ENCODE measurements around the gene CCL4L2.
"Not testable (repeated sequence)": the region's sequence is repeated elsewhere in the genome, so short reads cannot be mapped to it uniquely, and the experiment has no call there.

The CCL4L2 gene

DNA sequence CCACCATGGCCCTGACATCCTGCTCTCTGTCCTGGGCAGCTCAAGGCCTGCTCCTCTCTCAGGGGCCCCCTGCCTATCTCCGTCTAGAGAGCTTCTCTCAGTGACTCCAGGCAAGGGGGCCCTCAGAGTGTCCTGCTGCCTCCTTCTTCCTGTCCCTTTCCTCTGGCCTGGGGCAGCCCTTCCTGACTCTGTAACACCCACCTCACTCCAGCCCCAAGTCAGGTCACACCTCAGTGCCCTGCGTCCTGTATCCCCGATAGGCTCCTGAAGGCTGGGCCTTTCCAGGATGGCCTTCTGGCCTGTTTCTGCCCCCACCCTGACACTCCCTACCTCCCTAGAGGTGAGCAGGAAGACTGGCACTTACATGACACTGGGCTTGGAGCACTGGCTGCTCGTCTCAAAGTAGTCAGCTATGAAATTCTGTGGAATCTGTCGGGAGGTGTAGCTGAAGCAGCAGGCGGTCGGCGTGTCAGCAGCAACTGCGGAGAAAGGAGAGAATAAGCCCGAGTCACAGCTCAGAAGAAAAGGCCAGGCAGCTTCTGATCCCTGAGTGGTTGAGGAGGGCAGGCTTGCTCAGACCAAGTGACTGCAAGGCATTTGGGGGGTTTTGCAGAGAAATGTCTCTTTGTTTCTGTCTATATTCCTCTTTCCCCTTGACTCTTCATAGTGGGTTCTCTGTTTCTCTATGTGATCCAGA is 15.3 kb upstream of the CCL4L2 start:
- no peak for DNase-seq

DNA sequence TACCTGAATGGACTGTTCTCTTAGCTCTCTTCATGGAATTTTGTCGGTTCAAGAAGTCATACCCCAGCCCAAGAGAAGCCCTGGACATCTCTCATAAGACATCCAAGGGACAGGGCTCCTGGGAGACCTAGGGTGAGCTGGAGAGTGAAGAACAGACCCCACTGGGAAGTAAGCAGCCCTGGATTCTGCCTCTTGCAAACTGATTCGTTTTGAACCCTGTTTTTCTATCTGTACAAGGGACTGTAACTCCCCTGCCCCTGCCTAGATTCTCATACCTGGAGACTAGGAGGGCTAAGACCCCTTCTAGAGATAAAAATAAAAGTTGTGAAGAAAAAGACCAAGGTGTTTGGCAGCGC is 14.8 kb upstream of the CCL4L2 start:
- no peak for DNase-seq

DNA sequence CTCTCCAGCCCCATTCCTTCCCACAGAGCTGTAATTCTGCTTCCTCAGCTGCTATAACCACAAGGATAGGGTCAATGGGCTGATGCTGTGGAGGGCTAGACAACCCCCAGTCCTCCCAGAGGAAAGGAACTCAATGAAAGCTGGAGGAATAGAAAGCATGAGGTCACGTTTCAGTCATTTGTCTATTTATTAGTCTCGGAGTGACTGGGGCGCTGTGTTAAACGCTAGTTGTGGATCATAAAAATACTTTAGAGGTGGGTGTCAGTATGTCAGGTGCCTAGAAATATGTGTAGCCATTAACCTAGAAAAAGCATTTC is 13.5 kb upstream of the CCL4L2 start:
- DNase-seq = no peak

DNA sequence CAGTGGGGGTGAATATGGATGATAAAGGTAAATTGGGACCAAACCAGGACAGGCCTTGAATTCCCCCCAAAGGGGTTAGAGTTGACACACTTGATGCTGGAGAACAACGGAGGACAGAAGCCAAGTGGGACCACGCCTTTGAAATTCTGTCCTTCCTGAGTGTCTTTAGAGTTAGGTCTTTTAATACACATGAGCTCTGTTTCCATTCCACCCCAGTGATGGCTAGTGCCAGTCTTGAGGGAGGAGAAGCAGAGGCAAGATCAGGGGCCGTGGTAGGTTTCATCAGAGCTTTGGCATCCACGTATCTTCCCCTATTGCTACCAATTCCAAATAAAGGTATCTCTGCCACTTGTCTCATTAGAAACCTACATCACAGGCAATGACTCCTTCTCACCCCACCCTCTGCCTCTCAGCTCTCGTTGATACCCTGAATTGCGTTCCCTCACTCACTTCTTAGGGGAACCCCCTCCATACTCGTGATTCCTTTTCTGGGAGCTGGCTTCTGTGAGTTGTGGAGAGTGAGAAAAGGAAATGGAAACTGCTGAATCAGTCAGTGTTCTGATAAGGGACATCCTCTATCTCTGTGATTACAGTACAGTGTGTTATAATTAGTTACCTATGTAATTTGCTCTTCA is 11.9 kb upstream of the CCL4L2 start:
- DNase-seq = peak; percentile 52 to 67

DNA sequence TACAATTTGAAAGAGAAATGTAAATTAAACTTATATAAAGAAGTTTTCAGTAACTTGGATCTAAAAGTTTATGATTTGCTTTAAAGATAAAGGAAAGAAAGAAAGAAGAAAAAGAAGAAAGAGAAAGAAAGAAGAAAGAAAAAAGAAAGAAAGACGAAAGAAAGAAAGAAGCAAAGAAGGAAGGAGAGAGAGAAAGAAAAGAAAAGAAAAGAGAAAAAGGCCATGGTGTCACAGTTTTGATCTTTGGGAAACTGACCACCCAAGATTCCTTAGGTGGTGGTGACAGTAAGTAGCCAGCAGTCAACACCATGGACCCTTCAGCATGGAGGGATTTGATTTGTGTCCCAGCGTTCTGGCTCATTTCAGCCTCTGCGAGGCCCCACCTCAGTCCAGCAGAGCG is 9.8 kb upstream of the CCL4L2 start:
- not testable (repeated sequence) for DNase-seq

DNA sequence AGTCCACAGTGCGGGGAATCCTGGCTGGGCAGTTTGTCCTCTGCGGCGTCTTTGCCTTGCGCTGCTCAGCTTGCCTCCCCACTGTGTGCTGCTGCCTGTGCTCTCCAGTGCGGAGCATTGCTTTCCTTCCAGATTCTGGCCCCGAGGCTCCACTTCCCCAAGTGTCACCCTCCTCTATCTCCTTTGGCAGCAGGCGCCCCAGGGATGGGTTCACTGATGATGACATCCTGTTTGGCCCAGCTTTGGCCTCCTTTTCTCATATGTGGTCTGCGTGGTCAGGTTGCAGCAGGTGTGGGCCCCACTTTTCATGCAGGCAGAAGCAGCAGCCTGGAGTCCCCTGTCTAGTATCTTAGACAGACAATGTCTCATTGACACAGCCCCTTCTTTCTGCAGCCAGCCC is 9.4 kb upstream of the CCL4L2 start:
- DNase-seq = not testable (repeated sequence)

DNA sequence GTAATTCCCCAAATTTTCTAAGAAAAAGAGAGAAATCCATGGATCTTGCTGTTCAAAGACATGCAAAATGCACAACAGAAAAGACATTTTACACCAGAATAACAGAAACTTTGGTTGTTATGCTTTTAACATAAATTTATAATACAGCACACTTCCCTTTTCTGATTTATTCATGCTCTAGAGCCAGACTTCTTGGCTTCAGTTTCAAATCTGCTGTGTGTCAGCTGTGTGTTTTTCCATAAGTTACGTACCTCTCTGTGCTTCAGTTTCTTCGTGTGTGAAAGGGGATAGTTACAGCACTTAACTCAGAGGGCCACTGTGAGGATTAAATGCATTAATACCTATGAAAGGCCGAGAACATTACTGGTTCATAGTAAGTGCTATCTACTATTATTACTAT is 7.5 kb upstream of the CCL4L2 start:
- DNase-seq = no peak

DNA sequence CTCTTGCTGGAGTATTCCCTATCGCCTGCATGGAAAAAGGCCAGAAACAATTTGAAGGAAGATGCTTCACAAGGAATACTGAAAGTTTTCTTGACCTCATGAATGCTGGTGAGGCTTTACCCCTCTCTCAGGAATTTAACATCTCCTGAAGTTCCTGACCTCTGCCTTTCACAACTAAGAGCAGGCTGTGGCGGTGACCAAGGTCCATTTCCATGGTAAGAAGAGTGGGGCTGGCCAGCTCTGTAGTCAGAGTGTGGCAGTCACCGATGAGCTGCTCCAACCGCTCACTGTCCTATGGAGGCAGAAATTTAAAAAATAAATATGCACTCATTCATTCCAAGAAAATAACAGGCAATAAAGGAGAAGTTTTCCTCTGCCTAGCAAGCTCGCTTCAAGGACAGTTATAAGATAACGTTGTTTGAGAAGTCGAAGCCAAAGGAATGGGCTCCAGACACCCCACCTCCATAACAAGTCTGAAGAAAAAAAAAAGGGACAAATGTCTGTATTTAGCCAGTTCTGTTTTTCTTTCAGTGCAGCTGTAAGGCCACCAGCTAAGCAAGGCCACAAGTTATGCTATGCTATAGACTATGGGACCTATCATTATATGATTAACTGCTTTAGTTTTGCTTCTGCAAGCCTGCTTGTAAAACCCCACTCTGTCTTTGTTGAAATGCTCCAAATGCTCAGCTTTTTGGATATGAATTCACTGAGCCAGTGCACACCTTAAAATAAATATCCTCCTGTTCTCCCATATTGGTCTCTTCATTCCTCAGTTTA is 6.0 kb upstream of the CCL4L2 start:
- no peak for DNase-seq

DNA sequence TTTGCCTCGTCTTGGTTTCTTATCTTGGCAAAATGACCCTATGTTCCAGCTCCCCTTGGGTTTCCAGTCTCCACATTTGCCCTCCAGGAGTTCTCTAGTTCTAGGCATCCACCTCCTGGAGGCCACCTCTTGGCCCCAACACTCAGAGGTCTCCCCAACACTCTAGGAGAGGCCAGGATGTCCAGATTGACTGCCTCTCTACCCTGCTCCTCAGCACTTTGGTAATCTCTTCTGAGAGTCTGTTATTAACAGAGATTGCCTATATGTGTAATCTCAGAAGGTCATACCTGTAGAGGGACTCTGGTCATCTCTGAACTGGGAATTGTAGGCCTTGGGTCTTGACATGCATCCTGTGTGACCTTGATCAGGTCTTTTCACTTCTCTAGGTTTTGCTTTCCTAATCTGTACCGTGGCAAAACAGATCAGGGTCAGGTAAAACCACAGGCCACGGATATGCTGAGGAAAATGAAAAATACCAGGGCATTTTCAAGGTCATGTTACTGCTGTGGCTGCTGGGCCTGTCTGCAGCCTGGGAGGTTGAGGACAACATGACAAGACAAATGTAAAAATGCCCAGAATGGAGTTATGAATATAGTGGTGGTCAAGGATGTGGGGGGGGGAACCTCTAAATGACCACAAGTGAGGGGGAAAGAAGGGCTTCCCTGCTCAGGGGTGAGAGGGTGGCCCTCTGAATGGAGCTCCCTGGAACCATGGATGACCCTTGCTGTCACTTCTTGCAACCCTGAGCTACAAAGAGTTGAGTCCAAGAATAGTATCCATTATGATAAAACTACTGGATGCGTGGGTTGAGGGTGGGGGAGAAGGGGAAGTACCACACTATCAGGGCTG is 5.0 kb upstream of the CCL4L2 start:
- DNase-seq = no peak

DNA sequence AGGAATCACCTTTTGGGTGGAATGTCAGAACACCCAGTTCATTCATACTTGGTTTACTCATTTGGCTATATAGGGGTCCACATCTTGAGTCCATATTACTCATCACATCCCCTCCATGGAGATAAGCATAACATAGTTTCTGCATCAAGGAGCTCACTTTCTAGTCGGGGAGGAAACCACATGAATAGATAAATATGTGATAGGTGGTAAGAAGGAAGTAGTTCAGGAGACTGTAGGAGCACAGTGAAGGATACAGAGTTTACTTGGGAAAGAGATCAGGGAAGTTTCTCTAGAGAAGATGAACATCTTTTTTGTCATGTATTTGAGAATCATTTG is 4.4 kb upstream of the CCL4L2 start:
- not testable (repeated sequence) for DNase-seq

DNA sequence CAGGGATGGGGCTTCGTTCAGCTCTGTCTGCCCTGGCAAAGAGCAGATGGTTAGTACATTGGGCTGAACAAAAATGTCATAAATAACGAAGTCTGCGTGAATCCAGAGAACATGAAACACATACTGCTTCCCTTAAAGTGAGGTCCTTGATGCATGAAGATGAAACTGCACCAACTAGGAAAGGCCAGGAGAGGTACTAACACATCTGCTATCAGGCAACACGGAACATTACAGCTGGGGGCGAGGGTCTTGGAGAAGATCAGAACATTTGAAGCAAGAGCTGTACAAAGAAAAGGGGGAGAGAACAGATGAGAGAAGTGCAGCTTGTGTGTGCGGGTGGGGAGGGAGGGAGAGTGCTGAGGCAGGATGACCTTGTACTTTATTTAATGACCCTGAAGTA is 3.5 kb upstream of the CCL4L2 start:
- not testable (repeated sequence) for DNase-seq

DNA sequence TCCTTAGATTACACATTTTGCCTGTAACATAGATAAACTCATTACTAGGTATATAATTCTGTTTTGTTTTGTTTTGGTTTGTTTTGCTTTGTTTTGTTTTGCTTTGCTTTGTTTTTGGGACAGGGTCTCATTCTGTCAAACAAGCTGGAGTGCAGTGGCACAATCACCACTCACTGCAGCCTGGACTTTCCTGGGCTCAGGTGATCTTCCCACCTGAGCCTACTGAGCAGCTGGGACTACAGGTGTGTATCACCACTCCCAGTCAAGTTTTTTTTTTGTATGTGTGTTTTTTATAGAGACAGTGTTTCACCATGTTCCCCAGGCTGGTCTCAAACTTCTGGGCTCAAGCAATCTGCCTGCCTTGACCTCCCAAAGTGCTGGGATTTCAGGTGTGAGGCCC is 1.3 kb upstream of the CCL4L2 start:
- no peak for DNase-seq

DNA sequence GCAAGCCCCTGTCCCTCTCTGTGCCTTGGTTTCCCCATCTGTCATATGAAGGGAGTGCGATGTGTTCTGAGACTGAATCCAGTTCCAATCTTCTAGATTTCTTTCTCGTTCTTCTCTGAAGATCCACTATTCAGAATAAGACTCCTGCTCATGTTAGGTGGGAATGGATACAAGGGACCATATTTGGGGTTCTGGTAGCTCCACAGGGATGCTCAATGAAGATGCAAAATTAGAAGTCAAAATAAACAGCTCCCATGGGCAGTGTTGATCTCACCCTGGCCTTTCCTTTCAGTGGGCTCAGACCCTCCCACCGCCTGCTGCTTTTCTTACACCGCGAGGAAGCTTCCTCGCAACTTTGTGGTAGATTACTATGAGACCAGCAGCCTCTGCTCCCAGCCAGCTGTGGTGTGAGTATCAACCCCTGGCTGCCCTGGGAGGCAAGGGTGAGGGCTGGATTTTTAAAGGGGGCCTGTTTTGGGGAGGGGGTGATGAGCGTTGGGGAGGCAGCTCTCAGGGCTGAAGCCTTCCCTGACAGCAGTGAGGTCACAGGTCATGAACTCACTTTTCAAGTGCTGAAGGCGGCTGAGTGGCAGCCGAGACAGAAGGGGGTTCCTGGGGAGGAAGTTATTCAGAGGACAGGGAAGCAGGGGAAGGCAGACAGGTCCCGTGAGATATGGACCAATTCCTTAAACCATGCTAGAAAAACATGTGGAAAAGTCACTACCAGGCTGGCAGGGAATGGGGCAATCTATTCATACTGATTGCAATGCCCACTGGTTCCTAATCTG is 815 bp downstream of the CCL4L2 start:
- DNase-seq = peak in 1 of 2 donors; percentile 64

DNA sequence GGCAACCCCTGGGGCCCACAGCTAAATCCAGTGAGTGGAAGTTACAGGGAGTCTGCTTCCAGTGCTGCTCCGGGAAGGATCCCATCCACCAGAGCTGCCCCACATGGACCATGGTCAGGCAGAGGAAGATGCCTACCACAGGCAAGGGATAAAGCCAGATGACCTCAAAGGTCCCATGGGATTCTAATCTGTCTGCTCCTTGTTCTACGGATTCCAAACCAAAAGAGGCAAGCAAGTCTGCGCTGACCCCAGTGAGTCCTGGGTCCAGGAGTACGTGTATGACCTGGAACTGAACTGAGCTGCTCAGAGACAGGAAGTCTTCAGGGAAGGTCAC is 1.4 kb downstream of the CCL4L2 start:
- no peak for DNase-seq

DNA sequence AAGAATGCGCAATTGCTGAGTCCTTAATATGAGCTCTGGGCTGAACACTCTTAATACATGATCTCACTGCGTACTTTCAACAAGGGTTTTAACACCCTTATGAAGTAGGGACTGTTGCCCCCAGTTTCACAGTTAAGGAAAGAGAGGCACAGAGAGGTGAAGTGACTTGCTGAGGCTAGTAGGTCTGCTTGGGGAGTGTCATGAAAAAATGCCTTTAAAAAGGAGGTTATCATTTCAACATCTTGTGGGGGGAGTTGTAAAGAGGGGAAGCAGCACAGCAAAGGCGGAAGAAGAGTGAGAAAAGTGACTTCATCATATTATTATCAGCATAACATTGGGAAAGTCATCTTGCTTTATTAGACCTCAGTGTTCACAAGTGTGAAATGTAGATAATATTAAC is 2.1 kb downstream of the CCL4L2 start:
- DNase-seq = no peak

DNA sequence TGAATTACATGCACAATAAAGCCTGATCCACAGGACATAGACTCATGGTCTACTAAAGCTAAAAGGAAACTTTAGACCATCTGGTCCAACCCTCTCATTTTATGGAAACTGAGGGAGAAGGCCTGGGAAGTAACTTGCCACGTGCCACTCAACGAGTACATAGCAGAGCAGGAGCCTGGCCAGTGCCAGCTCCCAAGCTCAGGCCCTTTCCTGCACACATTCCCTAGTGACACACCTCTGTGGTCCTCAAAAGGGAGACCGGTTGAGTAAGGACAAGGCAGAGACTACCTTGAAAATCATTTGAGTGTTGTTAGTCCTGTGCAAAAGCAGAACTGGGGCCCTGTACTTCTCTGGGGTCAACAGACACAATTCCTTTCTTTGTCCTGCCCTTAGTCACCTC is 2.8 kb downstream of the CCL4L2 start:
- no peak for DNase-seq

DNA sequence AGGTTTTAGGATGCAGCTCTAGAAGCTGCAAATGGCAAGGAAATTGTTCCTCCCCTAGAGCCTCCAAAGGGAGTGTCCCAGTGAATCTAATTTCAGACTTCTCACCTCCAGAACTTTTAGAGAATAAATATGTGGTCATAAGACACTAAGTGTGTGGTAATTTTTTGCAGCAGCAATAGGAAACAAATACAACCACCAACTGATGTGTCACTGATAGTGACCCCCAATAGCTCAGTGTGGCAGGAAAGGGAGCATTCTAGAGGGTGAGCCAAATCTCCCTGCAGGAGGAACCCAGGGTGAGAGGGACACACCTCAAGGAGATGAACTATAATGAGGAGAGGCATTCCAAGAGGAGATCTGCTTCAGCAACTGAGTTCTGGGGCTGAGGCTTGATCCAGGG is 4.1 kb downstream of the CCL4L2 start:
- DNase-seq = no peak

DNA sequence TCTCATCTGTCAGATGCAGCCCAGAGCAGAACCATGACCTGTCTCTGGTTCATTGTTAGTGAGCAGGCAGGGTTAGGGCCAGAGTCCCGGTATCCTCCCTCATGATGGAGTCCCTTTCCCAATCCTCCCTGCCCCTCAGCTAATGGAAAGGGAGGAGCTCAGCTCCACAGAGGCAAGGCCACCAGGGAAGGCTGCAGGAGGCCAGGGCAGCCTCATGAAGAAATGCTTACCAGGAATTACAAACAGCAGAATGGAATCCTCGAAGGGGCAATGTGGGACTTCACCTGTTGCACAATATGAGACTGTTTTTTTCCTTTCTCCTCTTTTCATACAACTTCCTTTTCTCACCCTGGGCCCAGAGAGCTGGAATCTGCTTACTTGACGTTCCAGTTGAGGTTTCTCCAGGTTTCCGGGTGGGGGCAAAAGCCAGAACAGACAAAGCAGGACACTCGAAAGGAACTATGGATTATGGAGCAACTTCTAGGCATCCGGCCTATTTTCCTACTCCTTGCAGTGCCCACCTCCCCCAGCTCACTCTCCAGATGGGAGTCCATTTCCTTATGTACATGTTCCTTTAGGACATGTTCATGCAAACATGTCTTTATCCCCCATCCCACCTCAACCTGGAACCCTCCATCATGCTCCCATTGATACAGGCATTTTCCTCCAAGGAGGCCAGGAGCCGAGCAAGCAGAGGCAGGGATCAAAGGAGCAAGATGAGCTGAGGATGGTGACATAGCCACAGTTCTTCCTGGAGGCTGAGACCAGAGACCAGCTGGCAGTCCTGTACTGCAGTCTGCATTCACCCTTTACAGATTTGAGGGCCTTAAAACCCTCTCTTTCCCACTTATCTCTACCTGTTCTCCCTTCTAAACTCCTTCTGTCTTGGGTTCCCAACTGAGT is 4.8 kb downstream of the CCL4L2 start:
- not testable (repeated sequence) for DNase-seq

DNA sequence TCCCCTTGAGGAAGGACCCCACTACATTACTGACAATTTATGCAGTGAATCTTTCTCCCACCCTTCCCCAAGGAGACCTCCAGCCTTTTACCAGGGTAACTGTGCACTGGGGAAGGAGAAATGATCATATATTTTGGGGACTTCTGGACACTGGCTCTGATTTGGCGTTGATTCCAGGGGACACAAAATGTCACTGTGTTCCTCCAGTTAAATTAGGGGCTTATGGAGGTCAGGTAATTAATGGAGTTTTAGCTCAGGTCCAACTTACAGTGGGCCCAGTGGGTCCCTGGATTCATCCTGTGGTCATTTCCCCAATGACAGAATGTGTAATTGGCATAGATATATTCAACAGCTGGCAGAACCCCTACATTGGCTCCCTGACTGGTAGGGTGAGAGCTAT is 8.7 kb downstream of the CCL4L2 start:
- not testable (repeated sequence) for DNase-seq

DNA sequence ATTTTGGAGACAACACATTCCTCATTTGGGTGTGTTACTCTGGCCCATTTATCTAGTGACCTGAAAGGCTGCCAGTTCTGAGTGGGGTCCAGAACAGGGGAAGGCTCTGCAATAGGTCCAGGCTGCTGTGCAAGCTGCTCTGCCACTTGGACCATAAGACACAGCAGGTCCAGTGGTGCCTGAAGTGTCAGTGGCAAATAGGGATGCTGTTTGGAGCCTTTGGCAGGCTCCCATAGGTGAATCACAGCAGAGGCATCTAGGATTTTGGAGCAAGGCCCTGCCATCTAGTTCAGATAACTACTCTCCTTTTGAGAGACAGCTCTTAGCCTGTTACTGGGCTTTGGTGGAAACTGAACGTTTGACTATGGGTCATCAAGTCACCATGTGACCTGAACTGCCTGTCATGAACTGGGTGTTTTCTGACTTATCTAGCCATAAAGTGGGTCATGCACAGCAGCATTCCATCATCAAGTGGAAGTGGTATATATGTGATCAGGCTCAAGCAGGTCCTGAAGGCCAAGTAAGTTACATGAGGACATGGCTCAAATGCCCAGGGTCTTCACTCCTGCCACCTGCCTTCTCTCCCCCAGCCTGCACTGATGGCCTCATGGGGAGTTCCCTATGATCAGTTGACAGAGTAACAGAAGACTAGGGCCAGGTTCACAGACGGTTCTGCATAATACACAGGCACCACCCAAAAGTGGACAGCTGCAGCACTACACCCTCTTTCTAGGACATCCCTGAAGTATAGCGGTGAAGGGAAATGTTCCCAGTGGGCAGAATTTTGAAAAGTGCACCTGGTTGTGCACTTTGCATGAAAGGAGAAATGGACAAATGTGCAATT is 10.1 kb downstream of the CCL4L2 start:
- DNase-seq = not testable (repeated sequence)
